PFSK-1 (cell line): ENCODE measurements around the gene STON1.

Experiments
- FOXP2 ChIP-seq: optimal IDR thresholded peaks from 2 replicates; pipeline ENCODE3; 2011; ENCODE audit warnings: borderline replicate concordance, control low read depth, inconsistent platforms; ENCODE audit not compliant: insufficient read depth; ENCODE audit errors: extremely low read length, extremely low read depth
- POLR2AphosphoS5 ChIP-seq: IDR thresholded peaks from 2 replicates; pipeline ENCODE4 v1.6.1; 2012; ENCODE audit warnings: low read depth, mild to moderate bottlenecking, control low read depth, low read length, moderate library complexity
- REST ChIP-seq, 2 experiments: IDR thresholded peaks; 2 replicates each; pipeline versions ENCODE4 v1.6.1 to v1.8.0; 2011 to 2012; ENCODE audit warnings: low read depth in 2 of 2, low read length in 2 of 2, control low read depth in 1 of 2, inconsistent platforms in 1 of 2, mild to moderate bottlenecking in 1 of 2, moderate library complexity in 1 of 2; ENCODE audit not compliant: insufficient read depth in 1 of 2
- SIN3A ChIP-seq: IDR thresholded peaks from 2 replicates; pipeline ENCODE4 v1.6.1; 2012; ENCODE audit warnings: mild to moderate bottlenecking, low read length, moderate library complexity, borderline replicate concordance; ENCODE audit not compliant: insufficient read depth
- TAF1 ChIP-seq: IDR thresholded peaks from 2 replicates; pipeline ENCODE4 v1.6.1; 2012; ENCODE audit warnings: low read length, control low read depth, borderline replicate concordance; ENCODE audit not compliant: insufficient read depth

GRCh38 chr2:48607307-48608014, 77.5 kb downstream of the STON1 start:
- TF ChIP-seq TAF1 = no peak
- TF ChIP-seq POLR2AphosphoS5 = no peak
- no peak for TF ChIP-seq REST (IDR thresholded peaks at IDR 0.05; ENCODE audit: insufficient read depth in 1 of 2, low read depth in 2 of 2, low read length in 2 of 2)
- no peak for TF ChIP-seq SIN3A
- no peak for TF ChIP-seq FOXP2
